ENCODE measurements around the gene LGMN.

GRCh38 chr14:92665661-92666110 is 82.7 kb downstream of the LGMN start:
- TF ChIP-seq CTCF (IDR thresholded peaks at IDR 0.05) (no peak), ZFX (IDR thresholded peaks at IDR 0.05; ENCODE audit: borderline replicate concordance) (no peak)
